Mesendoderm (in vitro differentiated cells): ENCODE data around the gene TRIM72.

Experiments used
- DNase-seq: peaks from one replicate; pipeline ENCODE4 v3.0.0; 2013
- H2AK5ac ChIP-seq: 2 replicates; pipeline ENCODE4 v1.6.1; 2013; ENCODE audit warnings: low read length, inconsistent platforms
- H2BK120ac ChIP-seq: 2 replicates; pipeline ENCODE4 v1.6.1; 2013; ENCODE audit warnings: low read depth, mild to moderate bottlenecking, low read length, moderate library complexity, mixed read lengths
- H2BK15ac ChIP-seq: replicated peaks from 2 replicates; pipeline ENCODE4 v1.6.1; 2013; ENCODE audit warnings: low read depth, mild to moderate bottlenecking, moderate library complexity
- H2BK5ac ChIP-seq: 2 replicates; pipeline ENCODE4 v1.6.1; 2013; ENCODE audit warnings: low read length, inconsistent platforms
- H3K18ac ChIP-seq: 2 replicates; pipeline ENCODE4 v1.6.1; 2013; ENCODE audit warnings: mild to moderate bottlenecking, low read length, mixed read lengths
- H3K23ac ChIP-seq: one replicate; pipeline ENCODE4 v1.6.1; 2013; ENCODE audit warnings: low read length
- H3K27ac ChIP-seq: 2 replicates; pipeline ENCODE4 v1.5.1; 2013; ENCODE audit warnings: low read depth, mild to moderate bottlenecking, inconsistent platforms, low read length, moderate library complexity
- H3K27me3 ChIP-seq: 2 replicates; pipeline ENCODE4 v1.6.1; 2013; ENCODE audit warnings: low read length, control low read depth, mild to moderate bottlenecking, inconsistent platforms; ENCODE audit not compliant: insufficient read depth, poor library complexity
- H3K36me3 ChIP-seq: 2 replicates; pipeline ENCODE4 v1.6.1; 2013; ENCODE audit warnings: low read length, inconsistent platforms; ENCODE audit not compliant: control insufficient read depth, insufficient read depth
- H3K4ac ChIP-seq: one replicate; pipeline ENCODE4 v1.6.1; 2013; ENCODE audit warnings: low read depth, mild to moderate bottlenecking, low read length, moderate library complexity
- H3K4me1 ChIP-seq: 2 replicates; pipeline ENCODE4 v1.6.1; 2013; ENCODE audit warnings: low read depth, low read length, inconsistent platforms; ENCODE audit not compliant: control insufficient read depth
- H3K4me2 ChIP-seq: 2 replicates; pipeline ENCODE4 v1.6.1; 2013; ENCODE audit warnings: low read length
- H3K4me3 ChIP-seq: 2 replicates; pipeline ENCODE4 v1.5.1; 2013; ENCODE audit warnings: mild to moderate bottlenecking, low read length
- H3K56ac ChIP-seq: one replicate; pipeline ENCODE4 v1.6.1; 2013; ENCODE audit warnings: low read length
- H3K79me1 ChIP-seq: 2 replicates; pipeline ENCODE4 v1.6.1; 2013; ENCODE audit warnings: low read length, inconsistent platforms
- H3K79me2 ChIP-seq: 2 replicates; pipeline ENCODE4 v1.6.1; 2013; ENCODE audit warnings: mild to moderate bottlenecking, low read length; ENCODE audit not compliant: control insufficient read depth, insufficient read depth
- H3K9ac ChIP-seq: 2 replicates; pipeline ENCODE4 v1.6.1; 2013; ENCODE audit warnings: low read length, inconsistent platforms
- H4K5ac ChIP-seq: one replicate; pipeline ENCODE4 v1.6.1; 2013; ENCODE audit warnings: low read length
- H4K8ac ChIP-seq: one replicate; pipeline ENCODE4 v1.6.1; 2013; ENCODE audit warnings: low read depth, mild to moderate bottlenecking, control low read depth, low read length, moderate library complexity
- WGBS: extraction: QIAGEN DNeasy Blood & Tissue Kit; methylation state at CpG from one replicate; pipeline ENCODE4 v1.1.7; 2013; ENCODE audit warnings: low lambda C conversion rate, missing lambda C conversion rate; ENCODE audit not compliant: insufficient coverage; ENCODE audit errors: extremely low coverage; 5-methylcytosine and 5-hydroxymethylcytosine counted together

The TRIM72 gene

DNA sequence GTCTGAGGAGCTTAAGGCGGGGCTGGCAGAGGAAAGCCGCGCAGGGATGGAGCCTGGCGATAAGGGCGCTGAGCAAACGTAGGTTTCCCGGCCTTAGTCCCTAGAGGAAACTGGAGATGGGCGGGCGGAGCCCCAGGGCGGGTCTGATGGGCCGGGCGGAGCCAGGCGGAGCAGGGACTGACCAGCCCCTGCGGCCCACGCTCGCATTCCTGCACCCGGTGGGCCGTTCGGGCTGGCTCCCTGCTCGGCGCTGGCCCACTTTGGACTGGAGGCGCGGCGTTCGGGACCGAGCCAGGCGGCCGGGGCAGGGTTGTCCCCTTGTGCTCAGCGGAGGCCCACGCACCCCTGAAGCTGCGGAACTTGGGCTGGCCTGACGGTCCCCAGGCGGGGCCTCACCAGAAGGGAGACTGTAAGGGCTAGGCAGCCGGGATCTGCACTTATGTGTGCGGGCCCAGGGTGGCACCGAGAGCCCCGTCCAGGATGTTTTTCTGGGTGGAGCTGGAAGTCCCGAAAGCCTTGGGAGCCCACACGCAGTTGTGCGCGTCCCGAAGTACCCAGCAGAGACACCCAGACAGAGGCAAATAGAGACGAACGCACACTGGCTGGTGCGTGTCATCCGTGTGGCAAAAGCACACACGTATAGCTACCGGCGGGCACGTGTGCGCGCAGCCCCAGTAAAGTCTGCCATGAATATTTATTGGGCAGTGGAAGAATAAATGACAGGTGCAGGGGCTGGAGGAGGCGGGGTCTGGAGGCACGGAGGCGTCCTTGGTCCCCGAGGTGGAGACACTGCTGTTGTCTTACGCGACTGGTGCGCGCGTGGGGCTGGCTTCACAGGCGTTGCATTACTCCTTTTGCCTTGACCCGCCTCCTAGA is 1.6 kb downstream of the TRIM72 start:
- Histone ChIP-seq H2AK5ac (no peak overlapping the region), H3K56ac (peak overlapping the region; percentile 69), H2BK5ac (no peak overlapping the region), H4K5ac (no peak overlapping the region), H3K79me1 (no peaks in the 10 kb centered on the region), H3K4me2 (peak overlapping the region; percentile 84), H4K8ac (no peak overlapping the region), H3K27me3 (peaks cover 13% of the 10 kb centered on the region), H3K4me3 (no peak overlapping the region), H3K4me1 (no peaks in the 10 kb centered on the region), H2BK15ac (no peak overlapping the region), H3K79me2 (no peaks in the 10 kb centered on the region), H3K9ac (peak overlapping the region; percentile 63), H3K23ac (no peak overlapping the region), H3K27ac (no peak overlapping the region), H3K18ac (no peak overlapping the region), H2BK120ac (no peak overlapping the region), H3K4ac (no peak overlapping the region), H3K36me3 (no peaks in the 10 kb centered on the region)
- DNase-seq: peak; percentile 85
- WGBS: no CpG with 5 or more reads among the region's 63 CpGs

DNA sequence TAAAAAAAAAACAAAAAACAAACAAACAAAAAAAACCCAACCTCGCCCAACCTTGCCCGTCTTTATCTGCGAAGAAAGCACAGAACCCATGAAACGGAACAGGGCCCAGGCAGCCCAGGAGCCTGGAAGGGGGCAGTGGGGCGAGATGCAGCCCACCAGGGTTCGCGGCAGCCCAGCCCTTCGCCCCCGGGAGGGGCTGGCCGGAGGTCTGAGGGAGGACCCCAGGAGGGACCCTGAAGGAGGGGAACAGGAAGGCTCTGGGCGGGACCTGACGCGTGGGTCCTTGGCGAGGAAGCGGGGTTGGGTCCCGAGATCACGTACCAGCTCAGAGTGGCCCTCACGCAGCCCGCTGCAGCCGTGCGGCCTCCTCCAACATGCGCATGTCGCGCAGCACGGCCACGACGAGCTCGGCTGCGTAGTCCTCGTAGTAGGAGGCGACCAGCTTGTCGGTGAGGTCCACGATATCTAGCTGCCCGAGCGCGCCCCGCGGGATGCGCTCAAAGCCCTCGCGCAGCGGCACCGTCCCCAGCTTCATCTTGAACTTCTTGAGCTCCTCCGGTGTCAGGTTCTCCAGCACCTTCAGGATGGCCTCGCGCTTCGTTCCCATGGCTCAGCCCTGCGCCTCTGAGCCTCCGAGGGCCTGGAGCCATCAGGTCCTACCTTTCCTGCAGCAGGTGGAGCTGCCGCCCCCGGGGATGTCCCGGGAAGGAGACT is 2.7 kb downstream of the TRIM72 start, which contains the start of gene PYDC1:
PYDC1 (minus strand) TSS at position 714 of the 714 bp plus-strand sequence; CDS start at position 607, 107 bp downstream.
- Histone ChIP-seq H2BK120ac (no peak within 1 kb of the TSS), H2BK5ac (no peak within 1 kb of the TSS), H3K4me3 (no peak within 1 kb of the TSS), H3K9ac (peak within 1 kb of the TSS; percentile 34), H3K27me3 (peaks cover 13% of the 10 kb centered on the region), H2AK5ac (no peak within 1 kb of the TSS), H3K18ac (no peak within 1 kb of the TSS), H3K36me3 (no peaks in the 10 kb centered on the region), H3K4ac (no peak within 1 kb of the TSS), H3K79me2 (no peaks in the 10 kb centered on the region), H4K5ac (no peak within 1 kb of the TSS), H3K4me2 (peak within 1 kb of the TSS; percentile 20), H3K79me1 (no peaks in the 10 kb centered on the region), H4K8ac (no peak within 1 kb of the TSS), H3K23ac (no peak within 1 kb of the TSS), H2BK15ac (no peak within 1 kb of the TSS), H3K56ac (peak within 1 kb of the TSS; percentile 73), H3K27ac (no peak within 1 kb of the TSS), H3K4me1 (no peaks in the 10 kb centered on the region)
- peak; percentile 64 for DNase-seq
- WGBS: no CpG with 5 or more reads among the region's 52 CpGs

DNA sequence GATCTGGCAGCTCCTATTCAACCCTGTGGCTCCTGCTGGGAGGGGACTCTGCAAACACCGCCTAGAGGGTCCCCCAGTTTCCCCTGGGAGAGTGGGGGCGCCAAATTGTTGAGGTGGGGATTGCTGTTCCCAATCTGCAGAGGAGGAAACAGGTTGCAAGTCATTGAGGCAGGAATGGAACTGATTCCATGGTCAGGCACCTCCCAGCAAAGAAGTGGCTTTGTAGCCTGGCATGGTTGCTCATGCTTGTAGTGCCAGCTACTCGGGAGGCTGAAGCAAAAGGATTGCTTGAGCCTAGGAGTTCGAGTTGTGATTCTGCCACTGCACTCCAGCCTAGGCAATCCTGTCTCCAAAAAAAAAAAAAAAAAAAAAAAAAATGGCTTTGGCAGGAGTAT is 3.2 kb downstream of the TRIM72 start:
- Histone ChIP-seq H3K4me3 (no peak overlapping the region), H3K27ac (no peak overlapping the region), H3K4me2 (no peak overlapping the region), H3K18ac (no peak overlapping the region), H3K79me1 (no peaks in the 10 kb centered on the region), H3K4me1 (no peaks in the 10 kb centered on the region), H4K8ac (no peak overlapping the region), H3K56ac (no peak overlapping the region), H2BK5ac (no peak overlapping the region), H2BK120ac (no peak overlapping the region), H3K4ac (no peak overlapping the region), H3K36me3 (no peaks in the 10 kb centered on the region), H3K27me3 (peaks cover 13% of the 10 kb centered on the region), H4K5ac (no peak overlapping the region), H3K23ac (no peak overlapping the region), H3K9ac (no peak overlapping the region), H2BK15ac (no peak overlapping the region), H2AK5ac (no peak overlapping the region), H3K79me2 (no peaks in the 10 kb centered on the region)
- no peak for DNase-seq
- no CpG with 5 or more reads among the region's 4 CpGs for WGBS

DNA sequence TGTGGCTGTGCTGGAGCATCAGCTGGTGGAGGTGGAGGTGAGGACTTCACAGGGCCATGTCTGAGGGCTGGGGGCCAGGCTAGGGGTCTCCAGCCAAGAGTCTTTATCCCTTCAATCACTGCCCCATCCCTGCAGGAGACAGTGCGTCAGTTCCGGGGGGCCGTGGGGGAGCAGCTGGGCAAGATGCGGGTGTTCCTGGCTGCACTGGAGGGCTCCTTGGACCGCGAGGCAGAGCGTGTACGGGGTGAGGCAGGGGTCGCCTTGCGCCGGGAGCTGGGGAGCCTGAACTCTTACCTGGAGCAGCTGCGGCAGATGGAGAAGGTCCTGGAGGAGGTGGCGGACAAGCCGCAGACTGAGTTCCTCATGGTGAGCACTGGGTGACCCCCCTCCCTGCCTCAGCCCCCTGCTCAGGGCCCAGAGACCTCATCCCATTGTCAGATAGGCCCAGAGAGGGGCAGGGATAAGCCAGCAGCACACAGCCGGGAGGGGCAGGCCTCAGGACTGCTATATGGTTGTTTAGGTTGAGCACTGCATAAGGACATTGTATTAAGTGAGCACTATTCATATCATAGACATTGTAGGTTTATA is 5.3 kb downstream of the TRIM72 start:
- Histone ChIP-seq H4K8ac (no peak overlapping the region), H3K27me3 (peaks cover 13% of the 10 kb centered on the region), H3K4me2 (no peak overlapping the region), H2BK5ac (no peak overlapping the region), H3K18ac (no peak overlapping the region), H3K4me3 (no peak overlapping the region), H3K56ac (no peak overlapping the region), H4K5ac (no peak overlapping the region), H3K27ac (no peak overlapping the region), H3K23ac (no peak overlapping the region), H3K79me2 (no peaks in the 10 kb centered on the region), H3K4ac (no peak overlapping the region), H2BK15ac (no peak overlapping the region), H3K36me3 (no peaks in the 10 kb centered on the region), H3K9ac (no peak overlapping the region), H3K4me1 (no peaks in the 10 kb centered on the region), H2AK5ac (no peak overlapping the region), H3K79me1 (no peaks in the 10 kb centered on the region), H2BK120ac (no peak overlapping the region)
- DNase-seq: no peak
- no CpG with 5 or more reads among the region's 15 CpGs for WGBS

DNA sequence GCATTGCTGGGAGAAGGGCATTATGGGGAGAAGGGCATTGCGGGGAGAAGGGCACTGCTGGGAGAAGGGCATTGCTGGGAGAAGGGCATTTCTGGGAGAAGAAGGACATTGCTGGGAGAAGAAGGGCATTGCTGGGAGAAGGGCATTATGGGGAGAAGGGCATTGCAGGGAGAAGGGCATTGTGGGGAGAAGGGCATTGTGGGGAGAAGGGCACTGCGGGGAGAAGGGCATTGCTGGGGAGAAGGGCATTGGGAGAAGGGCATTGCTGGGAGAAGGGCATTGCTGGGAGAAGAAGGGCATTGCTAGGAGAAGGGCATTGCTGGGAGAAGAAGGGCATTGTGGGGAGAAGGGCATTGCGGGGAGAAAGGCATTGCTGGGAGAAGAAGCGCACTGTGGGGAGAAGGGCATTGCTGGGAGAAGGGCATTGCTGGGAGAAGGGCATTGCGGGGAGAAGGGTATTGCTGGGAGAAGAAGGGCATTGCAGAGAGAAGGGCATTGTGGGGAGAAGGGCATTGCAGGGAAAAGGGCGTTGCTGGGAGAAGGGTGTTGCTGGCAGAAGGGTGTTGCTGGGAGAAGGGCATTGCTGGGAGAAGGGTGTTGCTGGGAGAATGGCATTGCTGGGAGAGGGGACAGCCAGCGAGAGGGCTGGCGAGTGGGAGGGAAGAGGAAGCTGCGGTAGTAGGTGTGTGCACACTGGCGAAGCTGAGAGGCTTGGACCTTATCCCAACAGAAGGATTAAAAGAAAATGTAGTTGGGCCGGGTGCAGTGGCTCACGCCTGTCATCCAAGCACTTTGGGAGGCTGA is 7.6 kb downstream of the TRIM72 start:
- Histone ChIP-seq H2BK15ac (no peak overlapping the region), H2AK5ac (no peak overlapping the region), H2BK120ac (no peak overlapping the region), H3K18ac (no peak overlapping the region), H3K79me1 (no peaks in the 10 kb centered on the region), H4K8ac (no peak overlapping the region), H3K23ac (no peak overlapping the region), H3K27ac (no peak overlapping the region), H3K4me3 (no peak overlapping the region), H3K4ac (no peak overlapping the region), H3K4me2 (no peak overlapping the region), H3K4me1 (no peaks in the 10 kb centered on the region), H3K36me3 (no peaks in the 10 kb centered on the region), H3K56ac (no peak overlapping the region), H4K5ac (no peak overlapping the region), H3K79me2 (no peaks in the 10 kb centered on the region), H3K9ac (no peak overlapping the region), H3K27me3 (peaks cover 5% of the 10 kb centered on the region), H2BK5ac (no peak overlapping the region)
- no CpG with 5 or more reads among the region's 12 CpGs for WGBS
- DNase-seq: no peak
